ENCODE measurements around the gene KRTAP4-16.
"Not testable (repeated sequence)": the region's sequence is repeated elsewhere in the genome, so short reads cannot be mapped to it uniquely, and the experiment has no call there.

Gene KRTAP4-16

GRCh38 chr17:41096055-41096454, 6.0 kb downstream of the KRTAP4-16 start:
- TF ChIP-seq CTCF (conservative IDR thresholded peaks at IDR 0.05) (no peak), ZFX (IDR thresholded peaks at IDR 0.05) (no peak)
- no peak overlapping the region for H3K27ac ChIP-seq

GRCh38 chr17:41088760-41089352, 13.2 kb downstream of the KRTAP4-16 start:
- not testable (repeated sequence) for H3K27ac ChIP-seq

- H3K27ac ChIP-seq, result not testable (repeated sequence)
Measured at GRCh38 chr17:41084100-41084856, 17.7 kb downstream of the KRTAP4-16 start, which contains the start of gene KRTAP4-7. Gene KRTAP4-7, plus strand, starts transcription at chr17:41084150. Its CDS starts 57 bp downstream, at chr17:41084207.

- H3K27ac ChIP-seq, result not testable (repeated sequence)
Measured at GRCh38 chr17:41083427-41083826, 18.6 kb downstream of the KRTAP4-16 start.

GRCh38 chr17:41082626-41083025, 19.4 kb downstream of the KRTAP4-16 start:
- TF ChIP-seq ZFX (IDR thresholded peaks at IDR 0.05), result no peak
- no peak for TF ChIP-seq CTCF (conservative IDR thresholded peaks at IDR 0.05)
- H3K27ac ChIP-seq, result no peak overlapping the region

- TF ChIP-seq CTCF (conservative IDR thresholded peaks at IDR 0.05) (no peak), ZFX (IDR thresholded peaks at IDR 0.05) (no peak)
- no peak overlapping the region for H3K27ac ChIP-seq
Measured at GRCh38 chr17:41076788-41077187, 25.2 kb downstream of the KRTAP4-16 start.

- H3K27ac ChIP-seq, result no peak overlapping the region
- no peak for TF ChIP-seq CTCF (conservative IDR thresholded peaks at IDR 0.05)
- no peak for TF ChIP-seq ZFX (IDR thresholded peaks at IDR 0.05)
Measured at GRCh38 chr17:41073676-41074075, 28.3 kb downstream of the KRTAP4-16 start.

- H3K27ac ChIP-seq, result no peak overlapping the region
Measured at GRCh38 chr17:41071606-41072360, 30.2 kb downstream of the KRTAP4-16 start.

More at GRCh38 chr17:41071606-41072360, 30.2 kb downstream of the KRTAP4-16 start:
- TF ChIP-seq ZFX (IDR thresholded peaks at IDR 0.05), result no peak
- TF ChIP-seq CTCF (conservative IDR thresholded peaks at IDR 0.05), result no peak
